ENCODE results near the gene COL17A1.

DNA sequence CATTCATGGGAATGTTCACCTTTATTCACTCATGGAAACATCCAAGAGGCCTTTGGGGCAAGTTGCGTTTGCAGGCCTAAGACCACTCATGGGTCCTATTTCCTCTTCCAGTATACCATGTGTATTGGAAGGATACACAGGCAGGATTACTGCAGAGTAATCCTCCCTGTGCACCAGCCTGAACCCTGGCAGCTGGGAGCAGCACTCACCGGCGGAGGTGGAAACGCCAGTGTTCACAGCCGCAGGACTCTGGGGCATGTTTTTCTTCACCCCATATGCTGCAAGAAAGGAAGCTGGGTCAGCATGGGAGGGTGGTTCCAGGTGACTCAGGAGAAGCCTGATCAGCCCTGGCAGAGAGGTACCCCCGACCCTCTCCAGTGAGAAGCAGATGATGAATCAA, 24.5 kb downstream of the COL17A1 start:
- TF ChIP-seq, protein P1, sequence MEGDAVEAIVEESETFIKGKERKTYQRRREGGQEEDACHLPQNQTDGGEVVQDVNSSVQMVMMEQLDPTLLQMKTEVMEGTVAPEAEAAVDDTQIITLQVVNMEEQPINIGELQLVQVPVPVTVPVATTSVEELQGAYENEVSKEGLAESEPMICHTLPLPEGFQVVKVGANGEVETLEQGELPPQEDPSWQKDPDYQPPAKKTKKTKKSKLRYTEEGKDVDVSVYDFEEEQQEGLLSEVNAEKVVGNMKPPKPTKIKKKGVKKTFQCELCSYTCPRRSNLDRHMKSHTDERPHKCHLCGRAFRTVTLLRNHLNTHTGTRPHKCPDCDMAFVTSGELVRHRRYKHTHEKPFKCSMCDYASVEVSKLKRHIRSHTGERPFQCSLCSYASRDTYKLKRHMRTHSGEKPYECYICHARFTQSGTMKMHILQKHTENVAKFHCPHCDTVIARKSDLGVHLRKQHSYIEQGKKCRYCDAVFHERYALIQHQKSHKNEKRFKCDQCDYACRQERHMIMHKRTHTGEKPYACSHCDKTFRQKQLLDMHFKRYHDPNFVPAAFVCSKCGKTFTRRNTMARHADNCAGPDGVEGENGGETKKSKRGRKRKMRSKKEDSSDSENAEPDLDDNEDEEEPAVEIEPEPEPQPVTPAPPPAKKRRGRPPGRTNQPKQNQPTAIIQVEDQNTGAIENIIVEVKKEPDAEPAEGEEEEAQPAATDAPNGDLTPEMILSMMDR (IDR thresholded peaks at IDR 0.05), result no peak
- TF ChIP-seq, protein P2, sequence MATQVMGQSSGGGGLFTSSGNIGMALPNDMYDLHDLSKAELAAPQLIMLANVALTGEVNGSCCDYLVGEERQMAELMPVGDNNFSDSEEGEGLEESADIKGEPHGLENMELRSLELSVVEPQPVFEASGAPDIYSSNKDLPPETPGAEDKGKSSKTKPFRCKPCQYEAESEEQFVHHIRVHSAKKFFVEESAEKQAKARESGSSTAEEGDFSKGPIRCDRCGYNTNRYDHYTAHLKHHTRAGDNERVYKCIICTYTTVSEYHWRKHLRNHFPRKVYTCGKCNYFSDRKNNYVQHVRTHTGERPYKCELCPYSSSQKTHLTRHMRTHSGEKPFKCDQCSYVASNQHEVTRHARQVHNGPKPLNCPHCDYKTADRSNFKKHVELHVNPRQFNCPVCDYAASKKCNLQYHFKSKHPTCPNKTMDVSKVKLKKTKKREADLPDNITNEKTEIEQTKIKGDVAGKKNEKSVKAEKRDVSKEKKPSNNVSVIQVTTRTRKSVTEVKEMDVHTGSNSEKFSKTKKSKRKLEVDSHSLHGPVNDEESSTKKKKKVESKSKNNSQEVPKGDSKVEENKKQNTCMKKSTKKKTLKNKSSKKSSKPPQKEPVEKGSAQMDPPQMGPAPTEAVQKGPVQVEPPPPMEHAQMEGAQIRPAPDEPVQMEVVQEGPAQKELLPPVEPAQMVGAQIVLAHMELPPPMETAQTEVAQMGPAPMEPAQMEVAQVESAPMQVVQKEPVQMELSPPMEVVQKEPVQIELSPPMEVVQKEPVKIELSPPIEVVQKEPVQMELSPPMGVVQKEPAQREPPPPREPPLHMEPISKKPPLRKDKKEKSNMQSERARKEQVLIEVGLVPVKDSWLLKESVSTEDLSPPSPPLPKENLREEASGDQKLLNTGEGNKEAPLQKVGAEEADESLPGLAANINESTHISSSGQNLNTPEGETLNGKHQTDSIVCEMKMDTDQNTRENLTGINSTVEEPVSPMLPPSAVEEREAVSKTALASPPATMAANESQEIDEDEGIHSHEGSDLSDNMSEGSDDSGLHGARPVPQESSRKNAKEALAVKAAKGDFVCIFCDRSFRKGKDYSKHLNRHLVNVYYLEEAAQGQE (IDR thresholded peaks at IDR 0.05; ENCODE audit: insufficient read depth in 1 of 2, low read depth in 2 of 2, low read length in 1 of 2), result no peak
- no peak for TF ChIP-seq SIN3A (IDR thresholded peaks at IDR 0.05; ENCODE audit: borderline replicate concordance, insufficient read depth, low read depth, low read length)
- no peak for TF ChIP-seq POLR2AphosphoS5 (IDR thresholded peaks at IDR 0.05; ENCODE audit: low read depth, low read length)

Data from Panc1 (cell line).